ENCODE data around the gene MRPL55.

- TF ChIP-seq RFX5 (IDR thresholded peaks at IDR 0.05; ENCODE audit: low read depth, low read length) (no peak), POLR2A (IDR thresholded peaks at IDR 0.05; ENCODE audit: low read depth, low read length) (no peak), CTCF (conservative IDR thresholded peaks at IDR 0.05; ENCODE audit: low read depth, low read length) (no peak), SMC3 (IDR thresholded peaks at IDR 0.05; ENCODE audit: low read depth, low read length) (no peak), RAD21 (IDR thresholded peaks at IDR 0.05; ENCODE audit: low read length) (no peak), RCOR1 (IDR thresholded peaks at IDR 0.05; ENCODE audit: insufficient replicate concordance, low read length) (no peak), USF2 (IDR thresholded peaks at IDR 0.05; ENCODE audit: low read depth, low read length) (no peak), FOS (IDR thresholded peaks at IDR 0.05; ENCODE audit: low read depth, low read length) (no peak), BHLHE40 (IDR thresholded peaks at IDR 0.05; ENCODE audit: low read depth, low read length) (no peak), MXI1 (IDR thresholded peaks at IDR 0.05; ENCODE audit: borderline replicate concordance, low read depth, low read length) (no peak)
These were observed 14.4 kb upstream of the MRPL55 start for GRCh38 chr1:228123505-228123904.
